HG03558 (cell line): ENCODE data around the gene CCER1.
"Not testable (repeated sequence)": the region's sequence is repeated elsewhere in the genome, so short reads cannot be mapped to it uniquely, and the experiment has no call there.

Experiments
- ATAC-seq: cut with Tn5 transposase; IDR thresholded peaks from one replicate; pipeline ENCODE4 v1.9.1; 2021; ENCODE audit warnings: moderate number of reproducible peaks; ENCODE audit not compliant: unreplicated experiment; ENCODE audit errors: extremely low read depth

Gene CCER1

GRCh38 chr12:90954921-90955320, at the start of gene CCER1:
TSS of gene CCER1 (minus strand) at chr12:90955176. CDS start at chr12:90954742, 434 bp downstream.
- no peak for ATAC-seq

- no peak for ATAC-seq
These were observed 48.8 kb upstream of the CCER1 start for GRCh38 chr12:91003737-91004136.

- ATAC-seq, result no peak
These were observed 46.3 kb upstream of the CCER1 start for GRCh38 chr12:91001306-91001705.

- no peak for ATAC-seq
These were observed 45.0 kb upstream of the CCER1 start for GRCh38 chr12:90999966-91000365.

- ATAC-seq, result no peak
These were observed 44.6 kb upstream of the CCER1 start for GRCh38 chr12:90999527-90999926.

GRCh38 chr12:90995010-90995409, 40.0 kb upstream of the CCER1 start:
- ATAC-seq, result no peak

GRCh38 chr12:90991952-90992465, 37.0 kb upstream of the CCER1 start:
- no peak for ATAC-seq

- no peak for ATAC-seq
These were observed 35.6 kb upstream of the CCER1 start for GRCh38 chr12:90990611-90991010.

GRCh38 chr12:90989686-90990111, 34.7 kb upstream of the CCER1 start:
- no peak for ATAC-seq

GRCh38 chr12:90987520-90987919, 32.5 kb upstream of the CCER1 start:
- ATAC-seq, result no peak

GRCh38 chr12:90987101-90987500, 32.1 kb upstream of the CCER1 start:
- no peak for ATAC-seq

GRCh38 chr12:90985331-90985730, 30.4 kb upstream of the CCER1 start:
- not testable (repeated sequence) for ATAC-seq

- ATAC-seq, result no peak
These were observed 29.1 kb upstream of the CCER1 start for GRCh38 chr12:90984114-90984513.

- ATAC-seq, result no peak
These were observed 27.2 kb upstream of the CCER1 start for GRCh38 chr12:90982170-90982569.

- ATAC-seq, result no peak
These were observed 25.0 kb upstream of the CCER1 start for GRCh38 chr12:90979951-90980350.

GRCh38 chr12:90979019-90979418, 24.0 kb upstream of the CCER1 start:
- no peak for ATAC-seq

GRCh38 chr12:90978117-90978770, 23.3 kb upstream of the CCER1 start:
- peak; percentile 90 for ATAC-seq

GRCh38 chr12:90977224-90977623, 22.2 kb upstream of the CCER1 start:
- no peak for ATAC-seq

- ATAC-seq, result no peak
These were observed 19.3 kb upstream of the CCER1 start for GRCh38 chr12:90974286-90974685.

GRCh38 chr12:90972226-90972625, 17.2 kb upstream of the CCER1 start:
- ATAC-seq, result no peak

GRCh38 chr12:90970911-90971310, 15.9 kb upstream of the CCER1 start:
- no peak for ATAC-seq

GRCh38 chr12:90970471-90970870, 15.5 kb upstream of the CCER1 start:
- ATAC-seq, result no peak
